ENCODE results near the gene AADACL4. TPM values are rescaled to one million over a fixed set of nuclear protein-coding genes. Genes with fewer than 3 reads are reported as not detected.

AADACL4 gene
- total RNA-seq, 1 donor from 2014 or later: not detected

DNA sequence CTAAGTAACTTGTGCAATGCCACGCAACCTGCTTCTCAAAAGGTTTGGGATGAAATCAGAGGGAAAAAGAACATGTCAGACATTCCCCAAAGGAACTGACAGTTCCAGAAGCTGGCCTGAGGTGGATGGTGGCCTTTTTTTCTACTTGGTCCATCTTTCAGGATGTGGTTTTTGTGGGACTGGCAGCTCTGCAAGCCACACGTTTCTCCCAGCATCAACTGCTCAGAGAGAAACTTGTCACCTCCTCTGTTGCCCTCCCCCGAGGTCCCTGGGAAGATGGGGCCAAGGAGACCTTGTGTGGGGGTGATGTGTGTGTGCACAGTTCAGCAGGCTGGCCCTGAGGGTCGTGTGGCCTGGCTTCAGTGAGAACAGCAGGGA is 23.4 kb upstream of the AADACL4 start:
- H3K27ac Mint-ChIP-seq: peak overlapping the region; percentile 98
- H3K27me3 Mint-ChIP-seq: peaks cover 2% of the 10 kb centered on the region
- peak overlapping the region; percentile 99 for H3K4me3 Mint-ChIP-seq
- DNase-seq (ENCODE audit: extremely low spot score, unreplicated experiment): no peak
- no peaks in the 10 kb centered on the region for H3K9me3 Mint-ChIP-seq
- H3K4me1 Mint-ChIP-seq (ENCODE audit: unreplicated experiment): peaks cover 45% of the 10 kb centered on the region
- peaks cover 2% of the 10 kb centered on the region for H3K36me3 Mint-ChIP-seq
- TF ChIP-seq, protein P1, sequence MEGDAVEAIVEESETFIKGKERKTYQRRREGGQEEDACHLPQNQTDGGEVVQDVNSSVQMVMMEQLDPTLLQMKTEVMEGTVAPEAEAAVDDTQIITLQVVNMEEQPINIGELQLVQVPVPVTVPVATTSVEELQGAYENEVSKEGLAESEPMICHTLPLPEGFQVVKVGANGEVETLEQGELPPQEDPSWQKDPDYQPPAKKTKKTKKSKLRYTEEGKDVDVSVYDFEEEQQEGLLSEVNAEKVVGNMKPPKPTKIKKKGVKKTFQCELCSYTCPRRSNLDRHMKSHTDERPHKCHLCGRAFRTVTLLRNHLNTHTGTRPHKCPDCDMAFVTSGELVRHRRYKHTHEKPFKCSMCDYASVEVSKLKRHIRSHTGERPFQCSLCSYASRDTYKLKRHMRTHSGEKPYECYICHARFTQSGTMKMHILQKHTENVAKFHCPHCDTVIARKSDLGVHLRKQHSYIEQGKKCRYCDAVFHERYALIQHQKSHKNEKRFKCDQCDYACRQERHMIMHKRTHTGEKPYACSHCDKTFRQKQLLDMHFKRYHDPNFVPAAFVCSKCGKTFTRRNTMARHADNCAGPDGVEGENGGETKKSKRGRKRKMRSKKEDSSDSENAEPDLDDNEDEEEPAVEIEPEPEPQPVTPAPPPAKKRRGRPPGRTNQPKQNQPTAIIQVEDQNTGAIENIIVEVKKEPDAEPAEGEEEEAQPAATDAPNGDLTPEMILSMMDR (conservative IDR thresholded peaks at IDR 0.05): no peak

DNA sequence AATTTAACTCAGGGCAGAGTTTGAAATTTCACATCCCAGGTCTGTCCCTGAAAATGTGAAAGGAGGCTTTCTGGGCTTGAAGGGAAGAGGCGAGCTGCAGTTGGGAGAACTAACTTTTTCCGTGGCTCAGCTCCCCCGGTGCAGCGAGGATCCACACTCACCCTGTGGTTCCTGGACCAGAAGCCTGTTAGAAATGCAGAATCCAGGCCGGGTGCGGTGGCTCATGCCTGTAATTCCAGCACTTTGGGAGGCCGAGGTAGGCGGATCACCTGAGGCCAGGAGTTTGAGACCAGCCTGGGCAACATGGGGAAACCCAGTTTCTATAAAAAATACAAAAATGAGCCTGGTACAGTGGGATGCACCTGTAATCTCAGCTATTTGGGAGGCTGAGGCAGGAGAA is 23.0 kb upstream of the AADACL4 start:
- Mint-ChIP-seq H3K27me3 (peaks cover 2% of the 10 kb centered on the region), H3K9me3 (no peaks in the 10 kb centered on the region), H3K36me3 (no peaks in the 10 kb centered on the region), H3K4me3 (no peak overlapping the region), H3K4me1 (ENCODE audit: unreplicated experiment) (peaks cover 41% of the 10 kb centered on the region), H3K27ac (no peak overlapping the region)
- DNase-seq (ENCODE audit: extremely low spot score, unreplicated experiment): no peak
- TF ChIP-seq, protein P1 (conservative IDR thresholded peaks at IDR 0.05): no peak

DNA sequence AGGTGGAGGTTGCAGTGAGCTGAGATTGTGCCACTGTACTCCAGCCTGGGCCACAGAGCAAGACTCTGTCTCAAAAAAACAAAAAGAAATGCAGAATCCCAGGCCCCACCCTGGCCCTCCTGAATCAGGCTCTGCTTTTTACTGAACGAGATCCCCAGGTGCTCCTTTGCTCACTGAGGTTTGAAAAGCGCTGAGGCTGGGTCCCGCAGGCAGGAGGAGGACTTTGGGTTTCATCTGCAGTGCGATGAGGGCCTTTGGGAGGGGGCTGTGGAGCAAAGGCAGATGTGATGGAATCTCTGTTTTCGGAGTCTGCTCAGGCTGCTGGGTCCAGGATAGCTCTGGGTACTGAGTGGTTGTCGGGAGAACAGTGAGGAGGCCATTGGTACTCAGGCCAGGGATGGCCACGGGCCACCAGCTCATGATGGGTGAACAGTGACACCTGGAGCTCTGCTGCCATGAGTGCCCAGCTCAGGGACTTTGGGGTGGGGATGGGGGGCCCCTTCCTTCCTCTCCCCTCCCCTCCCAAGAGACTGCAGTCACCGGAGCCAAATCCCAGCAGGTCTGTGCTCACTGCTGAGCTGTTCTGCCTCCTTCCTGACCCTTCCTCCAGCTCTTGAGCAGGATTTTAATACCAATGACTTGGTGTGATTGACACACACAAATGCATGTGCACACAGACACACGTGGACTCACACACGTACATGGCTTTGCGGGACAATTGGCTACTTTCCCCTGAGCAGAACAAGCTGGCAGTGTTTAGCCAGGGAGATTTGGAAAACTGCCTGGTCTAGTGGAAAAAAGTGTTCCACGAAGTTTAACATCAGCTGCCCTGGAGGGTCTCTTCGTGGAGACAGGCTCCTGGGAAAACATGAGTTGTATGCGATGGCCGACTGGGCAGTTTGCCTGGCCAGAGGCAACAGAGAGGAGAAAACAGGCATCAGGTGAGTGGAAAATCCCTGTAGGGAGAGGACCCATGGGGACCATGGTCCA is 22.2 kb upstream of the AADACL4 start:
- TF ChIP-seq, protein P1 (conservative IDR thresholded peaks at IDR 0.05): no peak
- Mint-ChIP-seq H3K36me3 (no peaks in the 10 kb centered on the region), H3K4me3 (peak overlapping the region; percentile 26), H3K27ac (peak overlapping the region; percentile 72), H3K4me1 (ENCODE audit: unreplicated experiment) (peaks cover 39% of the 10 kb centered on the region), H3K9me3 (no peaks in the 10 kb centered on the region), H3K27me3 (peaks cover 2% of the 10 kb centered on the region)
- no peak for DNase-seq (ENCODE audit: extremely low spot score, unreplicated experiment)

DNA sequence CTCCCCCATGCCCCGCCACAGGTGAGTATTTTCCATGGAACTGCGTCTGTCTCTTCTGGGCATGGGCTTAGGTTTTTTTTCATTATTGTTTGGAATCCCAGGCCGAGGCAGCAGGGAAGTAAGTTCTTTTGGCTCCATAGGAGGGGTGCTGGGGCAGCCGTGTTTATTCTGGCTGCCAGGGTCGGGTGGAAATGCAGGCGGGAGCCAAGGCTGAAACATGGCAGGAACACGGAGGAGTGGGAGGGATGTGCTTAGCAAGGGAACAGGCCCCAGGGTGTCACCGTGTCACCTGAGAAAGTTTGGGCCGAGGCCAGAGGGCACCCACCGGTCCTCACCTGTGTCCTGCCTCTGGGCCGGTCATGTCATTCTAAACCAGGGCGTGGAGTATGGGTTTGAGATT is 21.4 kb upstream of the AADACL4 start:
- TF ChIP-seq, protein P1 (conservative IDR thresholded peaks at IDR 0.05): no peak
- Mint-ChIP-seq H3K36me3 (no peaks in the 10 kb centered on the region), H3K27ac (peak overlapping the region; percentile 72), H3K9me3 (no peaks in the 10 kb centered on the region), H3K4me3 (no peak overlapping the region), H3K4me1 (ENCODE audit: unreplicated experiment) (peaks cover 46% of the 10 kb centered on the region), H3K27me3 (no peaks in the 10 kb centered on the region)
- no peak for DNase-seq (ENCODE audit: extremely low spot score, unreplicated experiment)

DNA sequence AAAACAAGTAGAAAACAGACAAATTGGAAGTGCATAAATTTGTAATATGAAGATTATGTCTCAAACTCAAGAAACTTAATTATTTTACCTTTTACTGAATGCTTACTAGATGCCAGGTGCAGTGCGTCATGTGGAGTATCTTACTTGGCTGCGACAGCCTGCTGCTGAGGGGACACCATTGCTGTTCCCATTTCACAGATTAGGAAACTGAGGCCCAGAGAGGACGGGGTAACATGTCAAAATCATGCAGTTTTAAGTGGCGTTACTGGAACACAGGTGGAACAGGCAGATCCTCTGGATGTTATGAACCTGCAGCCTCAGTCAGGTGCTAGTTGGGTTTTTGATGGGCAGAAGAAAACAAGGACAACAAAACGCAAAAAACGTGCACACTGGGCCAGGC is 18.6 kb upstream of the AADACL4 start:
- H3K27me3 Mint-ChIP-seq: no peaks in the 10 kb centered on the region

More for the DNA sequence above, 18.6 kb upstream of the AADACL4 start:
- DNase-seq (ENCODE audit: extremely low spot score, unreplicated experiment): no peak
- peaks cover 35% of the 10 kb centered on the region for H3K4me1 Mint-ChIP-seq (ENCODE audit: unreplicated experiment)
- TF ChIP-seq, protein P1 (conservative IDR thresholded peaks at IDR 0.05): no peak
- H3K4me3 Mint-ChIP-seq: no peak overlapping the region
- H3K9me3 Mint-ChIP-seq: no peaks in the 10 kb centered on the region
- no peak overlapping the region for H3K27ac Mint-ChIP-seq
- H3K36me3 Mint-ChIP-seq: no peaks in the 10 kb centered on the region

Data from type B pancreatic cell (in vitro differentiated cells).